Tongue (tissue), 2 donors: Measurements from ENCODE around the gene NUMA1. TPM values are rescaled to one million over a fixed set of nuclear protein-coding genes. Genes with fewer than 3 reads are reported as not detected.

Experiments
- DNase-seq: peaks from one replicate; pipeline ENCODE4 v3.0.0-alpha.2; 2015
- total RNA-seq: library from RNA; depleted of rRNA; stranded (reverse); fragments of >200 nt; gene quantifications from one replicate; pipeline ENCODE4 v1.2.3, GENCODE V29; 2014

NUMA1 gene
- total RNA-seq, 1 donor from 2014 or later, result 260 TPM

GRCh38 chr11:72014761-72015320, 65.5 kb downstream of the NUMA1 start:
- DNase-seq, result no peak

- no peak for DNase-seq
Observed at GRCh38 chr11:72013765-72014711, 66.3 kb downstream of the NUMA1 start.

GRCh38 chr11:72012897-72013721, 67.2 kb downstream of the NUMA1 start:
- DNase-seq, result peak; percentile 53

GRCh38 chr11:72012091-72012630, 68.2 kb downstream of the NUMA1 start:
- no peak for DNase-seq

GRCh38 chr11:72010529-72011233, 69.7 kb downstream of the NUMA1 start:
- no peak for DNase-seq

- no peak for DNase-seq
Observed at GRCh38 chr11:72009156-72009555, 71.2 kb downstream of the NUMA1 start.

- no peak for DNase-seq
Observed at GRCh38 chr11:72008728-72009127, 71.6 kb downstream of the NUMA1 start.

GRCh38 chr11:72007587-72007986, 72.8 kb downstream of the NUMA1 start:
- DNase-seq, result no peak

GRCh38 chr11:72007089-72007476, 73.3 kb downstream of the NUMA1 start:
- DNase-seq, result no peak

- DNase-seq, result no peak
Observed at GRCh38 chr11:72006309-72007088, 73.8 kb downstream of the NUMA1 start.

- DNase-seq, result no peak
Observed at GRCh38 chr11:72005347-72006260, 74.7 kb downstream of the NUMA1 start.

- no peak for DNase-seq
Observed at GRCh38 chr11:72004515-72005346, 75.6 kb downstream of the NUMA1 start.

- DNase-seq, result no peak
Observed at GRCh38 chr11:72003776-72004171, 76.6 kb downstream of the NUMA1 start.

GRCh38 chr11:72002841-72003775, 77.2 kb downstream of the NUMA1 start:
- DNase-seq, result no peak

- DNase-seq, result peak; percentile 82
Observed at GRCh38 chr11:72001834-72002591, 78.3 kb downstream of the NUMA1 start.

- no peak for DNase-seq
Observed at GRCh38 chr11:72001285-72001684, 79.1 kb downstream of the NUMA1 start.
